GM21717 (cell line): ENCODE results near the gene EGR1.
"Not testable (repeated sequence)": the region's sequence is repeated elsewhere in the genome, so short reads cannot be mapped to it uniquely, and the experiment has no call there.

Source experiments
- ATAC-seq: cut with Tn5 transposase; IDR thresholded peaks from one replicate; pipeline ENCODE4 v1.9.1; 2021; ENCODE audit warnings: mild to moderate bottlenecking, moderate library complexity; ENCODE audit not compliant: unreplicated experiment

EGR1 gene

DNA sequence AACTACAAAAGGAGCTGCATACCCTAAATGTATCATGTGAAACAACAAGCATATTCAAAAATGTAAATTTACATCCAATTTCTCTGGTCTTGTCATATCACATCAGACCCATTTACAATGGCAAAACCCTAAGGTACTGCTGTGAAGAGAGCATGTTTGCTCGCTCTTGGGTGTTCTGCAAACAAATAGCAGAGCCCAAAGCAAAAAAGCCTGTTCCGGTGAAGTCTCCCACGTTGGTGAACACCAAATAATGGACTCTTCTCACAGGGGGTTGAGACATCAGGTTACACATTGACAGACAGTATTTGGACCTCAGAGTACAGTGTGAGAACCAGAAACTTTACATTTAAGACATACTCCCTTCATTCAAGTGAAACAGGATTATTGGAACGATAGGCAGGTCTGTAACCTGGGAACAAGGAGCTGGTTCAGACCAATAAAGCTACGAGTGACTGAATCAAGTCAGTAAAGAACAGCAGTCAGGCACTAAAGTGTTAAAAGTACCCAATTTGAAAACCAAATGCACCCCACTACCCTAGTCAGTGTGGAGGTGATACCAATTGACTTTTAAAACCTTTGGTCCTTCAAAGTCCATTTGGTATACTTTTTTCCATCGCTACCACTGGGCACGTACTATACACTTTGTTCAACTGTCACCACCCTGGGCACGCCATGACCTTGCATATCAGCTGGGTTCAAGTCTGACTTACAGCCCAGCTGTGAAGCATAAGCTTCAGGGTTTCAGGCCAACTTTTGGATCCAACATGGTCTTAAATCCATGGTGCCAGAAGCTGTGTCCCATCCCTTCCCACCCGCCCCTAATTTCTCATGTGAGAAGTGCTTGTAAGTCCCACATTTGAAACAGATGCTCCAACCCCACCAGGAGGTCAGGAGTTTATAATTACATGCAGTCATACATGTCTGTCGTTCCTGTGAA, 41.4 kb downstream of the EGR1 start:
- no peak for ATAC-seq

DNA sequence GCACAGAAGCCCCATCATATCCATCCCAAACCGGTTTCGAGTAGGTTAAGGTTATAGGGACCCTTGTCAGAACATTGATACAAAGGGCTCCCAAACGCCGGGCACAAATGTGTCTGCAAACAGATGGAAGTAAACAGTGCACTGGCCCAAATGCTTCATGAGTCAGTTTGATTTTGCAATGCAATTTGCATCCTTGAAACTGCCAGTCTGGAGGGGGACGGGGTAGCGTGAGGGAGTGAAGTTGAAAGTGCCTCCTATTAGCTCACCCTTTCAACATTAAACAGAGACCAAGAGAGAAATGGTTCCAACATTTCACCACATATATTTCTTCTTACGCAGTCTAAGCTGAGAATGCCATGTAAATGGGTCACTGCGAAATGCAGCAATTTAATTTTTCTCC, 42.2 kb downstream of the EGR1 start:
- ATAC-seq: not testable (repeated sequence)

DNA sequence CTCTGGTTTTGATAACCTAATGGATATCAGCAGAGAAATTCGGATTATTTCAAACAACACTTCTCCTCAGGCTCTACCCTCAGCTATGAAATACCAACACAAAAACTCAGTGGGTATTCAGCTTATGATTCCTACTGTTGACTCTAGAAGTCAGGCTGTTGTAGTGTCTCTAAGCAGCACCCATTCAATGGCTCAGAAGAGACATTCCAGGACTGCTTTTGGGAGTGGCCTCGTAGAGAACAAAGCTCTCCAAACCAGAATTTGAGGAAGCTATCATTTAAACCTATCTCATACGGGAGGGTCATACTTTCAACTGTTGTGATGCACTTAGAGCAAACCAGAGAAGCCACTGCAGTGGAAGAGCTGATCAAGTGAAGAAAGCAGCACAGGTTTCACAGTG, 43.7 kb downstream of the EGR1 start:
- ATAC-seq: no peak

DNA sequence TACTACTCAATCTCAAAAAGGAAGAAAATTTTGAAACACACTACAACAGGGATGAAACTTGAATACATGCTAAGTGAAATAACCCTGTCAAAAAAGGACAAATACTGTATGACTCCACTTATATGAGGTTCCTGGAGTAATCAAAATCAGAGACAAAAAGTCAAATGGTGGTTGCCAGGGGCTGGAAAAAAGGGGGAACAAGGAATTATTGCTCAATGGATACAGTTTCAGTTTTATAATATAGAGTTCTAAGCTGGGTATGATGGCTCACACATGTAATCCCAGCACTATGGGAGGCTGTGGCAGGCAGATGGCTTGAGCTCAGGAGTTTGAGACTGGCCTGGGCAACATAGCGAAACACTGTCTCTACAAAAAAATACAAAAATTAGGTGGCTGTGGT, 48.7 kb downstream of the EGR1 start:
- ATAC-seq: no peak

DNA sequence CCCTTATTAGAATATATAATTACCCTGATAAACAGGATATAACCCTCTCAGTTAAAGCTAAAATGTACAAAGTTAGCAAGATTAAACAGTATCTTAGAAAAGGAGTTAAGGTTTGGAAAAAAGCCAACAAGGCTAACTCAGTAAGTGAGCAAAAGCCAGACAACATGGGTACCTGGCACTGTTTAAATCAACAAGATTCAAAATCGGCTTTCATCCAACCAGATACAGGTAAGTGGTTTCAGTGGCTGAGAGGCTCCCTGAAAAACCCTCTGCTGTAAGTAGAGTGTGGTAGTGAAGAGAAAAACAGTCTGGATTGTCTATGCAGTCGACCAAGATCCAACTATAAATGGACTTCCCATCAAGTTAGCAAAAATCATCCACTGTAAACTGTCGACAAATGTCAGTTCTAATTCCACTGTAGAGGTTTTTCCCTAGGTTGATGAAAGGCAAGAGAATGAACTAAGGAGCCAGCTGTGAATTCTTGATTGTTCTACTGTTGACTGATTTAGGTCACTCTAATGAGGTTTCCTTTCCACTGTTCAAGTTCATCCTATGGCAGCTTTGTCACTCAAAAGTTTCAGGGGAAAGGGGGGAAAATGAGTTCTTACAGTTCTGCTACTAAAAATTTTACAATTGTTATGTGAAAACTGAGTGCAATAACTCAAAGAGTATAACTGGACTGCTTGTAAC, 50.4 kb downstream of the EGR1 start:
- no peak for ATAC-seq

DNA sequence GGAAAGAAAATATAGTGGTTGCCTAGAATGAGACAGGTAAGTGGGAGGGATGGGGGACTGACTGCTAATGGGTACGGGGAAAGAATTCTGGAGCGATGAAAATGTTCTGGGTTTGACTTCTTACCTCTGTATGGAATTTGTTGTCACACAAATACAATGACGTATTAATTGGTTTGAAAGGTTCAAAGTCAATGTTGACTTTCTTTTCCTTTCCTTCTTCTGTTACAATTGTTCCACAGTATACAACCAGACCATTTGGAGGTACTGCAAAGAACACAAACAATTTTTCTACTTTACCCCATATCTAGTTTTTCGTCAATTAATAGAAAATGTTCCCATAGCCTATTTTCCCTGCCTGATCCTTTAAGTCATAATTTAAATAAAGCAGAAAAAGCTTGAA, 52.2 kb downstream of the EGR1 start:
- ATAC-seq: no peak
